Measurements from ENCODE around the gene TSPAN7.

TSPAN7 gene

DNA sequence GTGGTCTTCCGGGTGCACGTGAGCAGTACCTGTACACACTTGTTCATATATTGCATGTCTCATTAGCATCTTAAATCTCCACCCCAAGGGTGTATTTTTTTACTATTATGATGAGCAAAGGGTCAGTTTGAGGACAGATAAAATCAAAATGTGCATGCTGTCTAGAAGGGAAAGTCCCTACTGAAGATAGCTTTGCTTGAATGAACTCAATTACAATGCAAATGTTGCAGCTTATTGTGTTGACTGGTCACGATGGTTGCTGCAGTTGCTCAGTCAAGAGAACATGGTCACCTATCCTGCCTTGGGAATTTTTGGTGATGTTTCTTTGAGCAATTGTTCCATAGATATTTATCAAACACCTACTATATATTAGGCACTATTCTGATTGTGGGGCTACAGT is 136.1 kb downstream of the TSPAN7 start (continued):
- no peak for TF ChIP-seq RARB (CRISPR knock-in tag; IDR thresholded peaks at IDR 0.05)
- TF ChIP-seq, protein P1, sequence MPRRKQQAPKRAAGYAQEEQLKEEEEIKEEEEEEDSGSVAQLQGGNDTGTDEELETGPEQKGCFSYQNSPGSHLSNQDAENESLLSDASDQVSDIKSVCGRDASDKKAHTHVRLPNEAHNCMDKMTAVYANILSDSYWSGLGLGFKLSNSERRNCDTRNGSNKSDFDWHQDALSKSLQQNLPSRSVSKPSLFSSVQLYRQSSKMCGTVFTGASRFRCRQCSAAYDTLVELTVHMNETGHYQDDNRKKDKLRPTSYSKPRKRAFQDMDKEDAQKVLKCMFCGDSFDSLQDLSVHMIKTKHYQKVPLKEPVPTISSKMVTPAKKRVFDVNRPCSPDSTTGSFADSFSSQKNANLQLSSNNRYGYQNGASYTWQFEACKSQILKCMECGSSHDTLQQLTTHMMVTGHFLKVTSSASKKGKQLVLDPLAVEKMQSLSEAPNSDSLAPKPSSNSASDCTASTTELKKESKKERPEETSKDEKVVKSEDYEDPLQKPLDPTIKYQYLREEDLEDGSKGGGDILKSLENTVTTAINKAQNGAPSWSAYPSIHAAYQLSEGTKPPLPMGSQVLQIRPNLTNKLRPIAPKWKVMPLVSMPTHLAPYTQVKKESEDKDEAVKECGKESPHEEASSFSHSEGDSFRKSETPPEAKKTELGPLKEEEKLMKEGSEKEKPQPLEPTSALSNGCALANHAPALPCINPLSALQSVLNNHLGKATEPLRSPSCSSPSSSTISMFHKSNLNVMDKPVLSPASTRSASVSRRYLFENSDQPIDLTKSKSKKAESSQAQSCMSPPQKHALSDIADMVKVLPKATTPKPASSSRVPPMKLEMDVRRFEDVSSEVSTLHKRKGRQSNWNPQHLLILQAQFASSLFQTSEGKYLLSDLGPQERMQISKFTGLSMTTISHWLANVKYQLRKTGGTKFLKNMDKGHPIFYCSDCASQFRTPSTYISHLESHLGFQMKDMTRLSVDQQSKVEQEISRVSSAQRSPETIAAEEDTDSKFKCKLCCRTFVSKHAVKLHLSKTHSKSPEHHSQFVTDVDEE (CRISPR knock-in tag; IDR thresholded peaks at IDR 0.05), result no peak
- TF ChIP-seq CSDC2 (CRISPR knock-in tag; IDR thresholded peaks at IDR 0.05), result no peak
- TF ChIP-seq, protein P2, sequence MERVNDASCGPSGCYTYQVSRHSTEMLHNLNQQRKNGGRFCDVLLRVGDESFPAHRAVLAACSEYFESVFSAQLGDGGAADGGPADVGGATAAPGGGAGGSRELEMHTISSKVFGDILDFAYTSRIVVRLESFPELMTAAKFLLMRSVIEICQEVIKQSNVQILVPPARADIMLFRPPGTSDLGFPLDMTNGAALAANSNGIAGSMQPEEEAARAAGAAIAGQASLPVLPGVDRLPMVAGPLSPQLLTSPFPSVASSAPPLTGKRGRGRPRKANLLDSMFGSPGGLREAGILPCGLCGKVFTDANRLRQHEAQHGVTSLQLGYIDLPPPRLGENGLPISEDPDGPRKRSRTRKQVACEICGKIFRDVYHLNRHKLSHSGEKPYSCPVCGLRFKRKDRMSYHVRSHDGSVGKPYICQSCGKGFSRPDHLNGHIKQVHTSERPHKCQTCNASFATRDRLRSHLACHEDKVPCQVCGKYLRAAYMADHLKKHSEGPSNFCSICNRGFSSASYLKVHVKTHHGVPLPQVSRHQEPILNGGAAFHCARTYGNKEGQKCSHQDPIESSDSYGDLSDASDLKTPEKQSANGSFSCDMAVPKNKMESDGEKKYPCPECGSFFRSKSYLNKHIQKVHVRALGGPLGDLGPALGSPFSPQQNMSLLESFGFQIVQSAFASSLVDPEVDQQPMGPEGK (CRISPR knock-in tag; IDR thresholded peaks at IDR 0.05; ENCODE audit: borderline replicate concordance), result no peak
- TF ChIP-seq ZNF70 (CRISPR knock-in tag; IDR thresholded peaks at IDR 0.05), result no peak
- no peak for TF ChIP-seq TCF4 (CRISPR knock-in tag; IDR thresholded peaks at IDR 0.05; ENCODE audit: borderline replicate concordance)

DNA sequence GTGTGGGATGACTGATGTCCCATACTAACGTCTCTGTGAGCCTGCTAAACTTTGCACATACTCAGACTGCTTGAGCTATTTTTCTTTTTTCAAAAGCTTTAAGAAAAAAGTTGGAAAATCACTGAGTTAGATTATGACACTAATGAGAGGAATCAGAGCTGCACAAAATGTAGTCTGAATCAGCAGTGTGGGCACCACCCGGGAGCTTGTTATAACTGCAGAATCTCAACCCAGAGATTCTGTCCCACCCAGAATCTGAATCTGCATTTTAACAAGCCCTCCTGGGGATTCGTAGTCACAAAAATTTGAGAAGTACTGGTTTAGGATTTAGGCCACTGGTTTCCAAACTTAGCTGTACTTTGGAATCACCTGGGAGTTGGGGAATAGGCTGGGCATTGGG is 137.8 kb downstream of the TSPAN7 start:
- no peak for ATAC-seq
- TF ChIP-seq ZNF70 (CRISPR knock-in tag; IDR thresholded peaks at IDR 0.05) (no peak), ARNTL (CRISPR knock-in tag; IDR thresholded peaks at IDR 0.05; ENCODE audit: borderline replicate concordance, low read depth) (no peak), SNAI2 (CRISPR knock-in tag; IDR thresholded peaks at IDR 0.05) (no peak), ESRRG (CRISPR knock-in tag; IDR thresholded peaks at IDR 0.05) (no peak), CSDC2 (CRISPR knock-in tag; IDR thresholded peaks at IDR 0.05) (no peak)
- TF ChIP-seq, protein P3, sequence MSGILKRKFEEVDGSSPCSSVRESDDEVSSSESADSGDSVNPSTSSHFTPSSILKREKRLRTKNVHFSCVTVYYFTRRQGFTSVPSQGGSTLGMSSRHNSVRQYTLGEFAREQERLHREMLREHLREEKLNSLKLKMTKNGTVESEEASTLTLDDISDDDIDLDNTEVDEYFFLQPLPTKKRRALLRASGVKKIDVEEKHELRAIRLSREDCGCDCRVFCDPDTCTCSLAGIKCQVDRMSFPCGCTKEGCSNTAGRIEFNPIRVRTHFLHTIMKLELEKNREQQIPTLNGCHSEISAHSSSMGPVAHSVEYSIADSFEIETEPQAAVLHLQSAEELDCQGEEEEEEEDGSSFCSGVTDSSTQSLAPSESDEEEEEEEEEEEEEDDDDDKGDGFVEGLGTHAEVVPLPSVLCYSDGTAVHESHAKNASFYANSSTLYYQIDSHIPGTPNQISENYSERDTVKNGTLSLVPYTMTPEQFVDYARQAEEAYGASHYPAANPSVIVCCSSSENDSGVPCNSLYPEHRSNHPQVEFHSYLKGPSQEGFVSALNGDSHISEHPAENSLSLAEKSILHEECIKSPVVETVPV (CRISPR knock-in tag; IDR thresholded peaks at IDR 0.05), result no peak
- TF ChIP-seq, protein P1 (CRISPR knock-in tag; IDR thresholded peaks at IDR 0.05), result no peak

DNA sequence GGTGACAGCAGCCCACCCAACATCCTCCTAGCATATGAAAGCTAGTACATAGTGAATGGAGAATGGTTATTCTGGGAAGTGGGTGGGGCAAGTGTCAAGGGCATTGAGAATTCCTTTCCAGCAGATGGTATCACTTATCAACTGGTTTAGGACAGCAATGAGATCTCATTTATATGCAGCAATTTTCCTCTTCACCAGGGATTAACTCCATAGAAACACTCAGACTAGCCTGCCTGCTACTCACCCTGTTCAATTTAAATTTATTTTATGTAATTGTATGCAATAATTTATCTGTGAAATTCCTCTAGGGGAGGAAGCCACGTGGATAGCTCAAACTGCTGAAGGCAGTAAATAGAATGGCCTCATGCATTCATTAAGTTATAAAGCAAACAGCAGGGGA is 138.4 kb downstream of the TSPAN7 start:
- TF ChIP-seq SNAI2 (CRISPR knock-in tag; IDR thresholded peaks at IDR 0.05) (no peak), GLIS3 (CRISPR knock-in tag; IDR thresholded peaks at IDR 0.05) (no peak), ZFP30 (CRISPR knock-in tag; IDR thresholded peaks at IDR 0.05) (no peak), ZNF8 (CRISPR knock-in tag; IDR thresholded peaks at IDR 0.05) (no peak), ZNF70 (CRISPR knock-in tag; IDR thresholded peaks at IDR 0.05) (no peak), ESRRG (CRISPR knock-in tag; IDR thresholded peaks at IDR 0.05) (no peak), TOX (CRISPR knock-in tag; IDR thresholded peaks at IDR 0.05; ENCODE audit: borderline replicate concordance) (no peak), RARB (CRISPR knock-in tag; IDR thresholded peaks at IDR 0.05) (no peak), PPARA (CRISPR knock-in tag; IDR thresholded peaks at IDR 0.05; ENCODE audit: borderline replicate concordance) (no peak), CSDC2 (CRISPR knock-in tag; IDR thresholded peaks at IDR 0.05) (no peak), ZNF565 (CRISPR knock-in tag; conservative IDR thresholded peaks at IDR 0.05; ENCODE audit: low read depth) (no peak), OSR1 (CRISPR knock-in tag; IDR thresholded peaks at IDR 0.05) (no peak), ZFP3 (CRISPR knock-in tag; IDR thresholded peaks at IDR 0.05) (no peak)
- TF ChIP-seq, protein P1 (CRISPR knock-in tag; IDR thresholded peaks at IDR 0.05), result no peak
- TF ChIP-seq, protein P4, sequence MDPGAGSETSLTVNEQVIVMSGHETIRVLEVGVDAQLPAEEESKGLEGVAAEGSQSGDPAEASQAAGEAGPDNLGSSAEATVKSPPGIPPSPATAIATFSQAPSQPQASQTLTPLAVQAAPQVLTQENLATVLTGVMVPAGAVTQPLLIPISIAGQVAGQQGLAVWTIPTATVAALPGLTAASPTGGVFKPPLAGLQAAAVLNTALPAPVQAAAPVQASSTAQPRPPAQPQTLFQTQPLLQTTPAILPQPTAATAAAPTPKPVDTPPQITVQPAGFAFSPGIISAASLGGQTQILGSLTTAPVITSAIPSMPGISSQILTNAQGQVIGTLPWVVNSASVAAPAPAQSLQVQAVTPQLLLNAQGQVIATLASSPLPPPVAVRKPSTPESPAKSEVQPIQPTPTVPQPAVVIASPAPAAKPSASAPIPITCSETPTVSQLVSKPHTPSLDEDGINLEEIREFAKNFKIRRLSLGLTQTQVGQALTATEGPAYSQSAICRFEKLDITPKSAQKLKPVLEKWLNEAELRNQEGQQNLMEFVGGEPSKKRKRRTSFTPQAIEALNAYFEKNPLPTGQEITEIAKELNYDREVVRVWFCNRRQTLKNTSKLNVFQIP (CRISPR knock-in tag; IDR thresholded peaks at IDR 0.05; ENCODE audit: borderline replicate concordance, low read depth), result no peak
- TF ChIP-seq, protein P3 (CRISPR knock-in tag; IDR thresholded peaks at IDR 0.05), result no peak
- ATAC-seq, result no peak

Measured in SK-N-SH treated with all-trans-retinoic acid at 6 μM for 48 hours (cell line).